NCI-H226 (cell line): ENCODE measurements around the gene FMNL2.

ENCODE experiments used
- DNase-seq: peaks from one replicate; pipeline ENCODE4 v3.0.0-alpha.2; 2015

FMNL2 gene

DNA sequence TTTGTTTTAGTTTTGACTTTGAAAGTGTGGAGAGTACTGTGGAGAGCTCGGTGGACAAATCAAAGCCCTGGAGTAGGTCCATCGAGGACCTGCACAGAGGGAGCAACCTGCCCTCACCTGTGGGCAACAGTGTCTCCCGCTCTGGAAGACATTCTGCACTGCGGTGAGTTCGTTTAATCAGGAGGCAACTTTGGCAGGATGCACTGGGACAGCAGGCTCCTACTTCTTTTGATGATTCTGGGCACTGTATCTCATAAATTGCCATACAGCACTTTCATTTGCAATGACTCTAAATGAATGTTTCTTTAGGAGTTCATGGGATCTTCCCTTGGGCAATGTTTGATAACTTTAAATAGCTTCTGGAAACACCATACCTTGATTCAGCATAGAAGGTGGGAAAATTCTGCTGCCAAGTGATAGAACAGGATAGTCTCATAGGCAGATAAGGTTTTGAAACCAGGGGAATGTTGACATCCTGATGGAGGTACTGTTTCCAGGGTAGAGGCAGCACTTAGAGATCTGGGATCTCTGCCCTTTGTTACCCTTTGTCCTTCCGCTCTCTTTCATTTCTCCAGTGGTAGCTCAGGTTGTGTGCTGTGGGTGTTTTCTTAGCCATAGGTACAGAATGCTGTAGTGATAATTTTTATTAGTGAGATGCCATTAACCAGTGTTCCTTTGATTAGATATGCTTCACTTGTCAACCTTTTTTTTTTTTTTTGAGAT, 226.1 kb downstream of the FMNL2 start:
- no peak for DNase-seq

DNA sequence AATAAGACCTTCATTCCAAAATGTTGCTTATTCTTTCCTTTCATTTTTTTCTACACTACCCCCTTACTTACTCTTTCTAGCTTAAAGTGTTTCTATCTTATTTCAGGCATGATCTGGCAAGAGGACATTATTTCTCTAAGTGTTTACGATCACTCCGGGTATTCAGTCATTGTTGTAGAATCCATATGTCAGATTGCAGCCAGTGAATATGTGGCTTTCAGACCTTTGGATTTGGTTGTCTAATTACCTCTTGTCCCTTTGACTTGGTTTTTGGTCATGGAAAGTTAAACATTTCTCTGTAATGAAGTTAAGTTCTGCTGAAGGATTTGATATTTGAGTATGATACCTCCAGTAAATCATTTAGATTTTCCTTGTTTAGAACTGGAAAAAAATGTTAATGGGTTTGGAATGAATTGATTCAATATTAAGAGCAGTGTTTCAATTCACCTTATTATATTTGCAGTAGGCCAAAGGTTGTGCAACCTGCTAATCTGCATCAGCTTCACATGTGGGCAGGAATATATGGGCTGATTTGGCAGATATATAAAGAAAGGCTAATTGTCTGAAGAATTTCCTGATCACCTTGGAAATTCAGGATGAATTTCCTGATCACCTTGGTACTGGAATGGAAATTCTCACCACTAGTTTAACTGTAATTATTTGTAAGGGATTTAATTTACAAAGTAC, 227.4 kb downstream of the FMNL2 start:
- DNase-seq, result no peak

DNA sequence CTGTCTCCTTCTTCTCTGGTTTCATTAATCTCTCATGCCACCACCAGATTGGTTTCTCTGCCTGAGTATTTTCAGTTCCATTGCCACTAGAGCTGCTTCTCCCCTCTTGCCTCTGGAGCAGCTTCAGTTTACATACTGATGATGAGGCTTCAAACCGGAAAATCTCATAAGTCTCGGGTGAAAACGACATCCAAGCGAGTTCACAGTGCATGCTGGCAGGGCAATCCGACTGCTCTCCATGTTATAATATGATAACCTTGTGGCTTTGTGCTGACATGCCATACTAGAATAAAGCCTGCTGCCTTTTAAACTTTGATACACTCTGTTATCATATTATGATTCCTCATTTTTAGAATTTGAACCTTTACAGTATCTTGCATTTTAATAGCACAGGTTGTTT, 228.8 kb downstream of the FMNL2 start:
- no peak for DNase-seq

DNA sequence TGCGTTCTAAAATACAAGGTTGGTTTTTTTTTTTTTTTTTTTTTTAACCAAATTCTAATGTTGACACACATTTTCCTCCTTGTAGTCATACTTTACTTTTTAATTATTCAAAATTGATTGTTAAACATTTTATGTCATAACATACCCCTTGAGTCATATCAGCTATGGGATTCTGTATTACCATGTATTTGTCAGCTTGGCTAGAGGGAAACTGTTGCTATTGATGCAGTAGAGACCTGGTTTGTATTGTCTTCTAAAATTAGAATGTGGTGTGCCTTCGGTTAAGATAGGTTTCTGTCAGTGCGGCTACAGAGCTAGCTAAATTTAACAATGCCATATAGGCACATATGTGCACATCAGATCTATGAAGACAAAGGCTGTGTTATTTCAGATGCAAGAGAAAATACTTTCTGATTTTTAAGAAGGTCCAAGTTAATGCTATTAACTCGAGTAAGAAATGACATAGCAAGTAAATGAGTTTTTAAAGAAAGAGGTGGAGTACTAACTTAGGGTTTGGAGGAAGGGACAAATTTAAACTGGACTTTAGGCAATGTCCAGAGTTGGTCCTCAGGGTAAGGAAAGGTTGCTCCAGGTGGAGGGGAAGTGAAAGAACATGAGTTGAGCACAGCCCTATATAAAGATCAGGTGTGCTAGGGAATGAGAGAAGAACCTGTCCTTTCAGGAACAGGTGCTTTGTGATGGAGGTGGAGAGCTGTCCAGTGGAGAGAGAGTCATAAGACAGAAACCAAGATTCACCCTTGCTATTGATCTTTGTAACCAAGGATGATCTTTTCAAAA, 230.0 kb downstream of the FMNL2 start:
- DNase-seq, result no peak

DNA sequence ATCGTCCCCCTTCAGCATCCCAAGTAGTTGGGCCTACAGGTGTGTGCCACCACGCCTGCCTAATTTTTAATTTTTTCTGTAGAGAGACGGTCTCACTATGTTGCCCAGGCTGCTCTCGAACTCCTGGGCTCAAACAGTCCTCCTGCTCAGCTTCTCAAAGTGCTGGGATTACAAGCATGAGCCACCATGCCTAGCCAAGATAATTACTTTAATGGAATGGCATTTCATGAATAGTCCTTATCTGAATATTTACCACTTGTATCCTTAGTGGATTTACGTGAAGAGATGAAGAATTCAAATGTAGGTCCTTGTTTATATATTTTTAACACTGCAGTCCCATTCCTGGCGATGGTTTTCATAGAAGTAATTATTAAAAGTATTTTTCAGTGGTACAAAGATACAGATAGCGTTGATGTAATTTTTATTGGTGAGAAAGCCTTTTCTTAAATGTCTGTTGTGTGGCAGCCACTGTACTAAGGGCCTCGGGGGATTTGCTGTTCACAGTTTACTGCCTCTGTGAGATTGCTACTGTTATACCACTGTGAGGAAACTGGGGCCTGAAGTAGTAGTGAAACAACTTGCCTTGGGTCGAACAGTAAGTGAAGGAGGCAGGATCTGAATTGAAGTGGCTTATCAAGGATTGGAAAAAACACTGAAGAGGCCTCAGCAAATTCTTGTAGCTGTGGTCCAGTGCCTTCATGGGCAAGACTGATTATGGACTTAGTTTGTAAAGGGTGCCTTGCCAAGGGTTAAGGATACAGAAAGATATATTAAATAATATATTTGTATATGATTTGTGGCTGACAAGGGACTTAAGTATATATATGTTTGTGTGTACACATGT, 231.1 kb downstream of the FMNL2 start:
- DNase-seq, result no peak

DNA sequence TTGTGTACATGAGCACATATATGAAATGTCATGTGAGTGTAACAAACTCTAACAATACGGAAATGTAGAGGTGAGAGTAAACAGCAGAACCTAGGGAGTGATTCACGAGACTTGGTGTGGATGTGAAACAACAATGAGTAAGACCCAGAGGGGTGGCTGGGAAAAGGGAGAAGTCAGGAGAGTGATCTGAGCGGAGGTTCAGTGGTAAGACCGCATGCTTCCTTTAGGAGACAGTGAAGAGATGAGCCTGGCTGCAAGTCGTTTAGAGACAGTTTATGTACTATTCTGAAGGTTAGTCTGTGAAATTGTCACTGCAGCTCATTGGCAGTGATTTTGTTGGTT, 231.7 kb downstream of the FMNL2 start:
- DNase-seq, result no peak

DNA sequence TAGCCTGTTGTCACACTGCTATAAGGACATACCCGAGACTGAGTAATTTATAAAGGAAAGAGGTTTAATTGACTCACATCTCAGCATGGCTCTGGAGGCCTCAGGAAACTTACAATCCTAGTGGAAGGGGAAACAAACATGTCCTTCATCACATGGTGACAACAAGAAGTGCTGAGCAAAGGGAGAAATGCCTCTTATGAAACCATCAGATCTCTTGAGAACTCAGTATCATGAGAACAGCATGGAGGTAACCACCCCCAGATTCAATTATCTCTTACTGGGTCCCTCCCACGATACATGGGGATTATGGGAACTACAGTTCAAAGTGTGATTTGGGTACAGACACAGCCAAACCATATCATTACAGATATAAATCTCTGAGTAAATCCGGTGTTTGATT, 233.6 kb downstream of the FMNL2 start:
- DNase-seq, result no peak

DNA sequence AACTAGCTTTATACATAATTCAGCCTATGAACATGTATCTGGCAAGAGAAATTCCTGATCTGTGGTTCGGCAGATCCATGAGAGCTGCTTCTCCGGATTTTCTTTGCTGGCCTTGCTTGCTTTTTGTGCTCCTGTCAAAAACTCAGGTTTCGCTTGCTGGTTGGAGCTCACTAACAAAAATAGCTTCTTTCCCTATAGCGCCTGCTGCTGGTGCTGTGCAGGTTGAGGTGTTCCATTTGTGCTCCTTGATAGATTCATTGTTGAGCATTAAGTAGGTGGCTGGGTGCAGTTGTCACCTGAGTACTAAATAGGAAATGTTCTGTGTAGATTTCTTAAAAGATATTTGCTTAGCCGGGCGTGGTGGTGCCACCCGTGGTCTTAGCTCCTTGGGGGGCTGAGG, 234.2 kb downstream of the FMNL2 start:
- DNase-seq, result no peak

DNA sequence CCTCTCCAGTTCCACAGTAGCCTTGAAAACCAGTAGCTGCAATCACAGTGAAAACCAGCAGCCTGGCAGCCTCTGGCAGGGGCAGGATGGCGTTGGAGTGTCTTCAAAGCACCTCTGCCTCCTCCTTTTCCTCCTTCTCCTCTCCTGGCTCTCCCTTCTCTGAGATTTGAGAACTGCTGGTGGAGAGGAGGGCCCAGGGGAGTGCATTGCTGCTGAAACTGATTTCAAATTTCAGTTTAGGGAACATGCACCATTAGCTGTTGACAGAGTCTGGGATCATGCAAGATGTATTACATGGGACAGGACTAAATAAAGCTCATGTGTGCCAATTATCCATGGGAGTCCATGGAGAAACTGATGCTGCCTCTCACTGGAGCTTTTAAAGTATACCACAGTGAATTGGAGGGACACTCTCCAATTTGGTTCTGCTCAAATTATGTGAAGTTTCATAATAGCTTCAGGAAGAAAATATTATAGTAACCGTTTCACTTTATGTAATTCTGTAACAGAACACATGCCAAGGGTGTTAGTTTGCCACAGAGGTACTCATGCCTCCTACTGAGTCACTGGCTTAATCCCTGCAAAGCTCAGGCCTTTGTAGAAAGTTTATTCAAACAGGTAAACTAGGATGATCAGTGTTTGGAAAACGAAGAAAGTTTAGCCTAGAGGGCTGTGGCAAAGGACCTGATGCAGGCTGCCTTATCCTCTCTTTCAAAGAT, 236.2 kb downstream of the FMNL2 start:
- DNase-seq, result peak; percentile 42

DNA sequence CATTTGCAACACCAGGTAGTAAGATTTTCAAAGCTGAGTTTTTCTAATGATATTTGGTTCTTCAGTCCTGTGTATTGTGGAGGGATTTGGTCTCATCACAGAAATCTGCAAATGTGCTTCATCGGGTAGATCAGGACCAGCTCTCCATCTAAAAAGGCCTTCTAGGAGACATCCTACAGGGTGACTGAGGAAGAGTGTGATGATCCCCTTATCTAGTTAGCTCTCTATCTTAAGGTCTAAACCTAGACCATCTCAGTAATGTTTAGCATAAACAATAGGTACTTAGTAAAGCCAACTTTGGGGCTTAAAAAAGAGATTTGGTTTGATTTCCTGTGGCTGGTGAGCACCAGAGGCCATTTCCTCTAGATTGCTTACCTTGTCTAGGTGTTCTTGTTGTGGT, 237.1 kb downstream of the FMNL2 start:
- DNase-seq, result no peak

DNA sequence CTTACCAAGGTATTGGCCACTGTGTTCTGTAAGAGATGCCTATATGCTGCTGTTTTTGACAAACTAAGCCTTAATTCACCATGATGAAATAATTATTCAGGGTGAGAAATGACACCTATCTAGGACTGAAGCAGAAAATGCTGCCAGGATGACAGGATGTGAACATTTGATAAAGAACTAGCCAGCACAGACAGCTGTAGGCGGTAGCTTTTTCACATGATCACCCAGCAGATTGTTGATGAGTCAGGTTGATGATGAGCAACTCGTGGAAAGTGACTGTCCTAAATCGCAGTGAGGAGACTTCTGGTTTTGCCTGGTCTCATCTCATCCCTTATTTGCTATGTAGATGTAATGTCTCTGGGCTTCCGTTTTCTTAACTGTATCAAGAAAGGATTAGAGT, 238.2 kb downstream of the FMNL2 start:
- peak; percentile 61 for DNase-seq

DNA sequence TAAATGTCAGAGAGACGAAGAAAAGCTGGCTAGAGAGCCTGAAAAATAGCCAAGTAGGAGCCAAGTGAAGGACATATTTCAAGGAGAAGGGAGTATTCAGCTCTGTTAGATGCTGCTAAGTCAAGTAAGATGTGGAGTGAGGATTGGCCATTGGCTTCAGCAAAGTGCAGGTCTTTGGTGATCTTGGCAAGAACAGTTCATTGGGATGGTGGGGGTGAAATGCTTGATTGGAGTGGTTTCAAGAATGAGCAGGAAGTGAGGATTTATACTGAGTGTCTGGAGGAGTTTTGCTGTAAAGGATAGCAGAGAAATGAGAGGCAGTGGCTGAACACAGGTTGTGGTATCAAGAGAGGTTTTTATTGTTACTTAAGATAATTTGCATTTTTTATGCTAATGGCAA, 242.6 kb downstream of the FMNL2 start:
- DNase-seq, result peak; percentile 44

DNA sequence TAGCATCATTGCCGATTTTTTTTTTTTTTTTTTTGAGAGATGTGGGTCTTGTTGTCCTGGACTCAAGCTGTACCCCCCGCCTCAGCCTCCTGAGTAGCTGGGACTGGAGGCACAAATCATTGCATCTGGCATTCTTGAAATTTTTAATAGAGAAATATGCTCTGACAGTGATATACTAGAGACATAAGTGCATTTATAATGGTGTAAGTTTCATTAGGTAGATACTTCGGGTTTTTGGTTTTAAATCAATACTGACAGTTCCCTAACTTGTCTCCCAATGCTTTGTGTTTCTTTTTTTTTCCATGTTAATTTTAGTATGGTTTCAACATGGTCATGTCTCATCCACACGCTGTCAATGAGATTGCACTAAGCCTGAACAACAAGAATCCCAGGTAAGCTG, 243.6 kb downstream of the FMNL2 start:
- no peak for DNase-seq

DNA sequence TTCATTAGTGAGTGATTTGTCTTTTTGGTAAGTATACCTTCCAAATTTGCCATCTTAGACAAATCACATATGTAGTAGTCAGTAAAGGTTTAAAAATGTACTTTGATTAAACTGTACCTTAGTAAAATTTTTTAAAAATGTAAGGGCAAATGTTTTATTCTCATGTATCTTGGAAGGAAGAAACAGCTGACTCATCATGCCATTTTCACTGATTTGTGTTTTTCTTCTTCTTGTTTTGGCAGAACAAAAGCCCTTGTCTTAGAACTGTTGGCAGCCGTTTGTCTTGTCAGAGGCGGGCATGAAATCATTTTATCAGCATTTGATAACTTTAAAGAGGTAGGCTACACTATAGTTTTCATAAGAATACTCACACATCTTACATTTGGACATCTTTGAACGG, 245.7 kb downstream of the FMNL2 start:
- DNase-seq, result no peak

DNA sequence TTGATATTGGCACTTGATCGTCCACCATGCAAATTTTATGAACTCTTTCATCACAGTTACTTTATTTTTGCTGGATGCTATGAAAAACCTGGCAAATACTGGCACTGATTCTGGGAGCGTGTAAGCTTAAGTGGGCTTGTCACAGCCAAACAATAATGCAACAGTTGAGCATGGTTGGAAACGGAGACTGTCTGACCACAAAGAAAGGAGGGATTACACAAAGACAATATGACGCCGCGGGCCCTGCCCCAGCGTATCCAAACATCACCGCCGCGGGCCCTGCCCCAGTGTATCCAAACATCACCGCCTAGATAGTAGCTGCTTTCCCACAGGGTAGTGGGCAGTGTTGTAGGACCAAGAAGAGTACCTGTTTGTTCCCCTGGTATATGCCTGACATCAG, 246.4 kb downstream of the FMNL2 start:
- DNase-seq, result no peak

DNA sequence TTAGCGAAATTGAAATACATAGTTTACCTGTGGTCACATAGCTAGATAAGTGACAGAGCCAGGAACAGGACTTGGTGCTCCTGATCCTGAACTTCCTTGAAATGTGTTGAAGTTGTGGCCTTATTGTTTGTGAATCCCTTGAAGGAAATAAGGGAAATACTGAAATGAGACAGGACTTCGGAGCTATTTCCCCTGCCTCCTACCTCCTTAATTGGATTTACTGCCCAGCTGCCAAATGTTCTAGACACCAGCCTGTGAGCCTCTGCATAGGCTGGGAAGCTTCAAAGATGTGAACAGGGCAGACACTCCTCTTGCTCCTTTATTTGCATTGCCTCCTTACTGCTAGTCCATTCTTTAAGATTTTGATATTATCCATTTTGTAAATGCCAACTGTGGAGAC, 247.1 kb downstream of the FMNL2 start:
- DNase-seq, result no peak

DNA sequence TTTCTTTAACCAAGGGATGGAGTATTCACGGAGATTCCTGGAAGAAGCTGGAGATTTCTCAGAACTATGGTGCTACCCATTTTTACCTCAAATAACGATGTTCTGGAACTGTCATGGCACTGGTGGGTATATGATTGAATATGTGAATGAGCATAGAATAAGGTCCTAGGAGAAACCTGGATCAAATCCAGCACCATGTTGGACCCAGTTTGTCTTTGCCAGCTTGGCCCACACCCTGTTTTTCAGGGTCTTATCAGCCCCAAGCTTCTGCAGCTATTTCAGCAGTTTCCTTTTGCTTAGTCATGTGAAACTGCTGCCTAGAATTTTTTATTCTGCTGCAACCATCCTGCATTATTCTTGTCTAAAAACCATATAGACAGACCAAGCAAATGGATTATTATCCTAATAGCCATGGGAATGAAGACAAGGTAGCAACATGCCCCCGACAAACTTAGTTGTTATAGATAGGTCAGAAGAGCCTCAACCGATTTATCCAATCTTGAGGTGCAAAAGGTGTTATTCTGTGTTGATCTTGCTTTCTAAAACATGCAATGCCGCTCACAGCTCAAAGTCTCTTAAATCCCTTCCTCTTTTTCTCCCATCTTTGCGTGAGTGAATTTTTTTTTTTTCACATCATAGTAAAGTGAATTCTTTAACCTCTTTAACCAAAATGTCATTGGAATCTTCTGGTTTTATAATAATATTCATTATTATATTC, 248.7 kb downstream of the FMNL2 start:
- no peak for DNase-seq

DNA sequence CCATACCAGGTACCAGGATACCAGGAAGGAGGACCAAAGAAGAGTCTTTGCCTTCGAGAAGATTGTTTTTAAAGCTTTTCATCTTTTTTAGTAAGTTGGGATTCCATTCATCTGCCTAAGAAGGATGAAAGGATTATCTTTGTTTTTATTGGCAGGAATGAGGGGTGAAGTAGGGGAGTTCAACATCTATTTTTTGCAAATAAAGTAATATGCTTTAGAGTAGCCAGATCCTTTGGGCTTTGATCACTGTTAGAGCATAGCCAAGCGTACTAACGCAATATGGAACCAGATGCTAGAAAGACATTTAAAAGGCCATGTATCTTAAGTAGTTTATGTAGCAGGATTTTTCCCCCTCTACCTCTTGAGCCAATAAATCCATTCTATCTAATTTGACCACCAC, 249.3 kb downstream of the FMNL2 start:
- DNase-seq, result no peak

DNA sequence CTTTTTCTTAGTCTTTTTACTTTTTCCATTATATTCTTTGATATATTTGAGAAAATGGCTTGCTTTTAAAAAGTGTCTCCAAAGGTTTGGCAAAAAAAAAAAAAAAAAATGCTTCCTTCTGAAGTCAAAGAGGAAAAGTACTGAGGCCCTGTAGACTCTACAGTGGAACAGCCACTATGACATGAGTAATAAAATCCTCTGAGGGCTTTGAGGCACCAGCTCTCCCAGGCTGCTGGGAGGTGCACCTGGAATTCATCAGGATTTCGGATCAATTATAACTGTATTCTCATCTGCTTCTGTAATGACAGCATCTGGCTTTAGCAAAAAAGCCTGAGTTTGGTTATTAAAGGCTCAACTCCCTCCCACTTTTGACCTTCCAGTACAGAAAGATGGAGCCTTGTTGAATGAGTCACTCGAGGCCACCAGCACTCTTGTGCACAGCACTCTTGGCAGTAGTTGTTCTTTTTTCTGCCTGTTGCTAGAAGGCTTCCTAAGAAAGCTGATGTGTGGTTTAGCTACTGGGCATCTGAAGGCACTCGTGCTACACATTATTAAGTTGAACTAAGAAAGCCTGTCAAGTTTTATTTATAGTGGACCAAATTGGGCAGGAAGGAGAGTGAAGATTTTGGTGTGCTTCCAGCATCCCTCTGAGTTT, 251.0 kb downstream of the FMNL2 start:
- peak; percentile 77 for DNase-seq

DNA sequence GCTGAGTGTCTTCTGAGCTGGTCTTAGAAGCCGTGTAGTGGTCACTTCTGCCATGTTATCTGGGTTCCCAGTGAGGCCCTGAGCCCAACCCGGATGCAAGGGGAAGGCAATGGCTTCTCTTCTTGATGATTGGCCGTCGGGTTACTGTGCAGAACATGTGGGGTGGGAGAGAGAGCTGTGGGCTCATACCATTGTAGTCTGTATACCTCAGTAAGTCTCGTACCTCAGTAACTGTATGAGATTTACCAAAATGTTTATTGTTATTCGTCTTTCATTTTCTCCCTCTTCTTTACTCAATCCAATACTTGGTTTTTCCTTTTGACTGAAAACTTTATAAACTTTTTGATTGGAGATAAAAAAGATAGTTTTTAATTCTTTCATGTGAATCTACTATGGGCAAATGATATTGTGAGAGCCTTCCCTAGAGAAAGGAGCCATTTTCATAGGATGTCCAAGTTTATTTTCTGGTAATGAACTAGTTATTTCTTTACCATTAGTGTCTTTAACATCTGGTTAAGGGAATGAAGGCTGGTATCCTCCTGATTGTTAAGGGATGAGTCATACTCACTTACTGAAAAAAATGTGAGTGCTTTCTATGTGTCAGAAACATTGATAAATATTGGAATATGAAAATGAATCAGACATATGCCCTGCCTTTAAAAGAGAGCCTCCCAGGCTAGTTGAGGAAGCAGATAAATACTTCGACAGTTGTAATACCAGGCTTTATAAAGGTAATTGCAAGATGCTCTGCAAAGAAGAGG, 252.4 kb downstream of the FMNL2 start:
- peak; percentile 19 for DNase-seq

DNA sequence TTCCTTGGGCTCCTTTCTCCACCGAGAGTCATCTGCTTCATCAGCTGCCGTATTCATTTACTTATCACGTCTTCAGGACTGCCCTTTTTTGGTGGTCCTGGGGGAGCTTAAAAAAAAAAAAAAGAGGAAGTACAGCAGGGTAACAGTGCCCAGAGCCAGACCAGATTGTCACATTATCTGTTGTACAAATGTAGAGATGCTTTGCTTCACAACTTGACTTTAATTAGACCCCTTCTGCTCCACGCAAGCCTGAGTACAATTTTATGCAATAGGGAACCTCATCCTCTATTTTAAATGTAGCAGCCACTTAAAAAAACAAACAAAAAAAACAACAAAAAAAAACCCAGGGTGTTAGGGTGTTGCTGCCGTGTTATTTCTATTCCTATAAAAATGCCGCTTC, 254.0 kb downstream of the FMNL2 start:
- DNase-seq, result no peak
